Epithelial cell of esophagus (primary cell): Measurements from ENCODE around the gene RABGEF1.
A peak's percentile ranks its signal among the peaks of the same experiment; 100 is the strongest.
"Not testable (repeated sequence)": the region's sequence is repeated elsewhere in the genome, so short reads cannot be mapped to it uniquely, and the experiment has no call there.

Experiments used
- DNase-seq: peaks from one replicate; pipeline ENCODE4 v3.0.0; 2010; ENCODE audit warnings: low read depth
- H3K4me3 ChIP-seq: 2 replicates; pipeline ENCODE4 v1.5.1; 2011; ENCODE audit warnings: mild to moderate bottlenecking, low read length, control low read depth
- CTCF ChIP-seq: IDR thresholded peaks from 2 replicates; pipeline ENCODE4 v1.5.1; 2011; ENCODE audit warnings: low read depth, mild to moderate bottlenecking, low read length, control low read depth, inconsistent platforms; ENCODE audit not compliant: insufficient read depth; ENCODE audit errors: missing control alignments

Gene RABGEF1

GRCh38 chr7:66825538-66825937 lies 85.0 kb downstream of the RABGEF1 start:
- not testable (repeated sequence) for H3K4me3 ChIP-seq
- DNase-seq, result peak; percentile 50
- peak; percentile 30 for TF ChIP-seq CTCF

GRCh38 chr7:66826649-66827048 lies 86.1 kb downstream of the RABGEF1 start:
- no peak for TF ChIP-seq CTCF
- no peak overlapping the region for H3K4me3 ChIP-seq
- no peak for DNase-seq

GRCh38 chr7:66830976-66831375 lies 90.4 kb downstream of the RABGEF1 start:
- H3K4me3 ChIP-seq, DNase-seq: not testable (repeated sequence)

- no peak for DNase-seq
Observed at GRCh38 chr7:66832531-66833351, 92.2 kb downstream of the RABGEF1 start.

GRCh38 chr7:66837007-66837406 lies 96.5 kb downstream of the RABGEF1 start:
- TF ChIP-seq CTCF, result peak; percentile 29
- no peak overlapping the region for H3K4me3 ChIP-seq
- peak; percentile 42 for DNase-seq

More at GRCh38 chr7:66832531-66833351, 92.2 kb downstream of the RABGEF1 start:
- no peak overlapping the region for H3K4me3 ChIP-seq
- no peak for TF ChIP-seq CTCF

- no peak overlapping the region for H3K4me3 ChIP-seq
- no peak for DNase-seq
- TF ChIP-seq CTCF, result no peak
Observed at GRCh38 chr7:66837661-66838060, 97.1 kb downstream of the RABGEF1 start.

- H3K4me3 ChIP-seq, result no peak overlapping the region
- no peak for TF ChIP-seq CTCF
- DNase-seq, result no peak
Observed at GRCh38 chr7:66839814-66840213, 99.3 kb downstream of the RABGEF1 start.
